Limb (tissue), 2 donors: ENCODE results near the gene OR5A2.
"Not testable (repeated sequence)": the region's sequence is repeated elsewhere in the genome, so short reads cannot be mapped to it uniquely, and the experiment has no call there.

Experiments used
- DNase-seq, 2 donors: peaks; one replicate each; pipeline ENCODE4 v3.0.0-alpha.2; 2016; ENCODE audit errors: extremely low spot score in 2 of 2

Gene OR5A2

GRCh38 chr11:59426361-59427067 lies at the start of gene OR5A2:
Gene OR5A2, minus strand, starts transcription at chr11:59426413. Its CDS starts 3,460 bp downstream, at chr11:59422953.
- DNase-seq: no peak

- no peak for DNase-seq
Observed at GRCh38 chr11:59475176-59475575, 49.0 kb upstream of the OR5A2 start.

GRCh38 chr11:59473015-59473414 lies 46.8 kb upstream of the OR5A2 start, which contains the start of gene OR4D10:
Gene OR4D10, plus strand, starts transcription at chr11:59473315. Its CDS starts 4,115 bp downstream, at chr11:59477430.
- DNase-seq: no peak

- peak in 1 of 2 donors; percentile 49 for DNase-seq
Observed at GRCh38 chr11:59463190-59463641, 37.0 kb upstream of the OR5A2 start.

GRCh38 chr11:59459916-59460315 lies 33.7 kb upstream of the OR5A2 start:
- DNase-seq: peak in 1 of 2 donors; percentile 11

GRCh38 chr11:59456661-59457060 lies 30.4 kb upstream of the OR5A2 start, which contains the start of gene OR4D6:
Gene OR4D6, plus strand, starts transcription at chr11:59456961. Its CDS starts 0 bp downstream, at chr11:59456961.
- no peak for DNase-seq

GRCh38 chr11:59448484-59448883 lies 22.3 kb upstream of the OR5A2 start:
- no peak for DNase-seq

- not testable (repeated sequence) for DNase-seq
Observed at GRCh38 chr11:59445624-59446023, 19.4 kb upstream of the OR5A2 start.

GRCh38 chr11:59437770-59438169 lies 11.6 kb upstream of the OR5A2 start:
- no peak for DNase-seq

GRCh38 chr11:59436169-59436568 lies 10.0 kb upstream of the OR5A2 start, which contains the start of gene OR5A1:
Gene OR5A1, plus strand, starts transcription at chr11:59436469. Its CDS starts 6,700 bp downstream, at chr11:59443169.
- no peak for DNase-seq

- peak in 1 of 2 donors; percentile 42 for DNase-seq
Observed at GRCh38 chr11:59429924-59430516, 3.8 kb upstream of the OR5A2 start.

- no peak for DNase-seq
Observed at GRCh38 chr11:59427068-59427382, 812 bp upstream of the OR5A2 start.

GRCh38 chr11:59425131-59425530 lies 1.1 kb downstream of the OR5A2 start:
- DNase-seq: no peak

GRCh38 chr11:59423835-59424234 lies 2.4 kb downstream of the OR5A2 start:
- no peak for DNase-seq

- DNase-seq: no peak
Observed at GRCh38 chr11:59418156-59418555, 8.1 kb downstream of the OR5A2 start.

GRCh38 chr11:59417023-59417422 lies 9.2 kb downstream of the OR5A2 start:
- DNase-seq: no peak

GRCh38 chr11:59416613-59417012 lies 9.6 kb downstream of the OR5A2 start:
- DNase-seq: no peak

GRCh38 chr11:59415111-59415510 lies 11.1 kb downstream of the OR5A2 start:
- DNase-seq: no peak

GRCh38 chr11:59413646-59414045 lies 12.6 kb downstream of the OR5A2 start:
- no peak for DNase-seq

- no peak for DNase-seq
Observed at GRCh38 chr11:59403546-59403945, 22.7 kb downstream of the OR5A2 start.

GRCh38 chr11:59401262-59401552 lies 25.0 kb downstream of the OR5A2 start:
- no peak for DNase-seq

GRCh38 chr11:59400461-59401261 lies 25.6 kb downstream of the OR5A2 start:
- DNase-seq: no peak
